ENCODE results near the gene S1PR5. TPM values are rescaled to one million over a fixed set of nuclear protein-coding genes. Genes with fewer than 3 reads are reported as not detected.

Gene S1PR5
- total RNA-seq, 1 experiment from 2014 or later = 0.41 TPM

DNA sequence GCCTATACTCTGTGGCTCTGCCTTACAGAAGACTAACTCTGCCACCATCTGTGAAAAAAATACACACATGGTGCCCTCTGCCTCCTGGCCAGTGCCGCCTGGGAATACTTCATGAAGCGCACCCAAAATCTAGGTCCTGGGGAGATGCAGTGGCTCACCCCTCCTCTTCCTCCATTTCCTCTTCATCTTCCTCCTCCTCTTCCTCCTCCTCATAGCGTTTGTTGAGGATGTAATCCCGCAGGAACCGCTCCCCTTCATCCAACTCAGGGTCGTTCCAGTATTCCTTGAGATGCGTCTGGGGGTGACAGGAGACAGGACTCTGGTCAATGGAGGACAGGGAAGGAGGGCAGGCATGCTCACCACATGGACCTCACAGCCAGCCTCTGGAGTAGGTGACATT is 42.9 kb upstream of the S1PR5 start:
- TF ChIP-seq, protein P1, sequence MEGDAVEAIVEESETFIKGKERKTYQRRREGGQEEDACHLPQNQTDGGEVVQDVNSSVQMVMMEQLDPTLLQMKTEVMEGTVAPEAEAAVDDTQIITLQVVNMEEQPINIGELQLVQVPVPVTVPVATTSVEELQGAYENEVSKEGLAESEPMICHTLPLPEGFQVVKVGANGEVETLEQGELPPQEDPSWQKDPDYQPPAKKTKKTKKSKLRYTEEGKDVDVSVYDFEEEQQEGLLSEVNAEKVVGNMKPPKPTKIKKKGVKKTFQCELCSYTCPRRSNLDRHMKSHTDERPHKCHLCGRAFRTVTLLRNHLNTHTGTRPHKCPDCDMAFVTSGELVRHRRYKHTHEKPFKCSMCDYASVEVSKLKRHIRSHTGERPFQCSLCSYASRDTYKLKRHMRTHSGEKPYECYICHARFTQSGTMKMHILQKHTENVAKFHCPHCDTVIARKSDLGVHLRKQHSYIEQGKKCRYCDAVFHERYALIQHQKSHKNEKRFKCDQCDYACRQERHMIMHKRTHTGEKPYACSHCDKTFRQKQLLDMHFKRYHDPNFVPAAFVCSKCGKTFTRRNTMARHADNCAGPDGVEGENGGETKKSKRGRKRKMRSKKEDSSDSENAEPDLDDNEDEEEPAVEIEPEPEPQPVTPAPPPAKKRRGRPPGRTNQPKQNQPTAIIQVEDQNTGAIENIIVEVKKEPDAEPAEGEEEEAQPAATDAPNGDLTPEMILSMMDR (conservative IDR thresholded peaks at IDR 0.05; ENCODE audit: low read depth, low read length) = no peak
- TF ChIP-seq EZH2 (IDR thresholded peaks at IDR 0.05; ENCODE audit: borderline replicate concordance, low read depth, low read length, poor library complexity, severe bottlenecking) = no peak
- no TSS peak for BruUV-seq (replicated peaks)

DNA sequence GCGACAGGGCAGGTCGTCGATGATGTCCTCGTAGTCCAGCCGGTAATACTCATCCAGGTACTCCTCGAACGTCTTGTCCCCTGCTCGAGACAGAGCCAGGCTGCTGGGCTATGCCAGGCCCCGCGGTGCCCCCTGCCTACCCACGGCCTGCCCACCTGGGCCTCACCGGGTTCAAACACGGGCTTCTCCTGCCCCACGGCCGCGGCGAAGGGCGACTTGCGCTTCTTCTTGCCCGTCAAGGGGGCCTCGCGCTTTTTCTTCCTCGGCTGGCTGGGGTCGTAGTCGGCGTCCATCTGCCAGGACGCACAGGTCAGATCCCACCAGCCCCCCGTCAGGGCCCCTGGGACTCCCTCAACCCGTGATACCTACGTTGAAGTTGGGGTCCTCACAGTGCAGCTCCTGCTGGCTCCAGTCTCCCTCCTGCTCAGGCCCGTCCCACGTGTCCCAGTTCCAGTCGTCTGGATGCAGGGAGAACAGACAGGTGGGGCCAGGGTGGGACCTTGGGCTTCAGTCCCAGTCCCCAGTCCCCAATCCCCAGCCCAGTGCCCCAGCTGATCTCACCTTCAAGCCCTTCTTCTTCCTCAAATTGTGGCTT is 40.5 kb upstream of the S1PR5 start:
- Histone ChIP-seq H3K4me3 (ENCODE audit: low read depth, low read length, poor library complexity, severe bottlenecking) (no peak overlapping the region), H3K4me1 (ENCODE audit: insufficient read depth, low read length, poor library complexity, severe bottlenecking) (no peaks in the 10 kb centered on the region), H3K9me3 (ENCODE audit: low read depth, low read length, poor library complexity, severe bottlenecking) (no peaks in the 10 kb centered on the region), H3K27me3 (replicated peaks; ENCODE audit: insufficient read depth, low read depth, low read length, poor library complexity) (no peaks in the 10 kb centered on the region), H3K27ac (ENCODE audit: low read depth, low read length, poor library complexity, severe bottlenecking) (no peak overlapping the region), H3K36me3 (ENCODE audit: insufficient read depth, low read length, poor library complexity, severe bottlenecking) (peaks cover 90% of the 10 kb centered on the region)
- intact Hi-C loops (cut with micrococcal nuclease; ENCODE audit: unreplicated experiment) = no loop called here
- CTCF ChIA-PET = no interaction called here
- POLR2A ChIA-PET (ENCODE audit: low non-redundant PET) = no interaction called here
- TF ChIP-seq EZH2 (IDR thresholded peaks at IDR 0.05; ENCODE audit: borderline replicate concordance, low read depth, low read length, poor library complexity, severe bottlenecking) = no peak
- TF ChIP-seq, protein P1 (conservative IDR thresholded peaks at IDR 0.05; ENCODE audit: low read depth, low read length) = no peak
- no peak for DNase-seq (ENCODE audit: low spot score)
- no TSS peak for BruUV-seq (replicated peaks)

More for the DNA sequence above, 42.9 kb upstream of the S1PR5 start:
- H3K4me3 ChIP-seq (ENCODE audit: low read depth, low read length, poor library complexity, severe bottlenecking) = no peak overlapping the region
- H3K9me3 ChIP-seq (ENCODE audit: low read depth, low read length, poor library complexity, severe bottlenecking) = no peaks in the 10 kb centered on the region
- peaks cover 6% of the 10 kb centered on the region for H3K4me1 ChIP-seq (ENCODE audit: insufficient read depth, low read length, poor library complexity, severe bottlenecking)
- no peak overlapping the region for H3K27ac ChIP-seq (ENCODE audit: low read depth, low read length, poor library complexity, severe bottlenecking)
- CTCF ChIA-PET = no interaction called here
- H3K27me3 ChIP-seq (replicated peaks; ENCODE audit: insufficient read depth, low read depth, low read length, poor library complexity) = no peaks in the 10 kb centered on the region
- no peak for DNase-seq (ENCODE audit: low spot score)
- intact Hi-C loops (cut with micrococcal nuclease; ENCODE audit: unreplicated experiment) = no loop called here
- POLR2A ChIA-PET (ENCODE audit: low non-redundant PET) = interaction anchor here (0.6 kb wide), 1 partner anchor 23 kb away, joined by 3 read pairs; no protein-coding TSS in a partner anchor
- H3K36me3 ChIP-seq (ENCODE audit: insufficient read depth, low read length, poor library complexity, severe bottlenecking) = peaks cover 72% of the 10 kb centered on the region

DNA sequence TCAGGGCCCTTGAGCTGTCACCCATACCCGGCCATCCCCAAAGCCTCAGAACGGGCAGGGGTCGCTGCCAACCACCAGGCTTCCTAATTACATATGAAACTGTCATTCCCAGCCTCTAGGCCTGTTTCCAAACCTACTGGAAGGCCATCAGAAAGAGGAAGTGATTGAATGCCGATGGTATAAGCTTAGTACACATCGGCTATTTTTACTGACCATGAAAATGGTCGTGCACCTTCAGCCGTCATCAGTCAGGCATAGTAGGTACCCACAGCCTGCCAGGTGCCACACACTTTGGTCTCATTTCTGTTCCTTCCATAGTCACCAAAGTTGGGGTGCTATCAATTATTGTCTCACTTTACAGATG is 38.3 kb upstream of the S1PR5 start:
- ChIA-PET POLR2A (ENCODE audit: low non-redundant PET) (no interaction called here), CTCF (no interaction called here)
- Histone ChIP-seq H3K27ac (ENCODE audit: low read depth, low read length, poor library complexity, severe bottlenecking) (no peak overlapping the region), H3K9me3 (ENCODE audit: low read depth, low read length, poor library complexity, severe bottlenecking) (no peaks in the 10 kb centered on the region), H3K36me3 (ENCODE audit: insufficient read depth, low read length, poor library complexity, severe bottlenecking) (peaks cover 86% of the 10 kb centered on the region), H3K4me3 (ENCODE audit: low read depth, low read length, poor library complexity, severe bottlenecking) (no peak overlapping the region), H3K4me1 (ENCODE audit: insufficient read depth, low read length, poor library complexity, severe bottlenecking) (no peaks in the 10 kb centered on the region), H3K27me3 (replicated peaks; ENCODE audit: insufficient read depth, low read depth, low read length, poor library complexity) (no peaks in the 10 kb centered on the region)
- no peak for TF ChIP-seq EZH2 (IDR thresholded peaks at IDR 0.05; ENCODE audit: borderline replicate concordance, low read depth, low read length, poor library complexity, severe bottlenecking)
- TF ChIP-seq, protein P1 (conservative IDR thresholded peaks at IDR 0.05; ENCODE audit: low read depth, low read length) = no peak
- intact Hi-C loops (cut with micrococcal nuclease; ENCODE audit: unreplicated experiment) = no loop called here
- BruUV-seq (replicated peaks) = no TSS peak
- DNase-seq (ENCODE audit: low spot score) = no peak

All from A673 (cell line).